HEK293T (cell line): ENCODE measurements around the gene SLC51A.
"Not testable (repeated sequence)": the region's sequence is repeated elsewhere in the genome, so short reads cannot be mapped to it uniquely, and the experiment has no call there.

Experiments
- CTCF ChIA-PET: fragments of 350-600 bp; formaldehyde crosslinking; extraction: SDS; loops from one replicate; lab custom pipeline; 2021; ENCODE audit warnings: antibody characterized with exemption, inconsistent platforms; lab: Yijun Ruan, JAX
- POLR2A ChIA-PET: fragments of 350-600 bp; formaldehyde crosslinking; extraction: SDS; loops from one replicate; lab custom pipeline; 2020; ENCODE audit warnings: antibody characterized with exemption, inconsistent platforms; lab: Yijun Ruan, JAX
- DNase-seq: peaks from one replicate; pipeline ENCODE4 v3.0.0; 2012; ENCODE audit warnings: mixed read lengths; ENCODE audit errors: extremely low spot score
- ARNT ChIP-seq: fragments of 450-650 bp; IDR thresholded peaks from 2 replicates; pipeline ENCODE4 v1.6.1; 2017; ENCODE audit warnings: mild to moderate bottlenecking
- BHLHE40 ChIP-seq: fragments of 450-650 bp; IDR thresholded peaks from 2 replicates; pipeline ENCODE4 v1.6.1; 2016; ENCODE audit warnings: mild to moderate bottlenecking, moderate library complexity, borderline replicate concordance
- CTBP1 ChIP-seq: fragments of 450-650 bp; IDR thresholded peaks from 2 replicates; pipeline ENCODE4 v1.6.1; 2016; ENCODE audit warnings: borderline replicate concordance
- ELF4 ChIP-seq: fragments of 450-650 bp; IDR thresholded peaks from 2 replicates; pipeline ENCODE4 v1.6.1; 2017; ENCODE audit warnings: antibody characterized with exemption
- FOXA1 ChIP-seq: fragments of 450-650 bp; IDR thresholded peaks from 2 replicates; pipeline ENCODE4 v1.6.1; 2016; ENCODE audit warnings: mild to moderate bottlenecking
- FOXK2 ChIP-seq: fragments of 450-650 bp; IDR thresholded peaks from 2 replicates; pipeline ENCODE4 v1.6.1; 2016; ENCODE audit warnings: mild to moderate bottlenecking
- FOXM1 ChIP-seq: fragments of 450-650 bp; IDR thresholded peaks from 2 replicates; pipeline ENCODE4 v1.6.1; 2017; ENCODE audit warnings: mild to moderate bottlenecking, borderline replicate concordance
- HDGF ChIP-seq: fragments of 450-650 bp; IDR thresholded peaks from 2 replicates; pipeline ENCODE4 v1.6.1; 2017; ENCODE audit warnings: antibody characterized with exemption, borderline replicate concordance
- L3MBTL2 ChIP-seq: fragments of 450-650 bp; conservative IDR thresholded peaks from 2 replicates; pipeline ENCODE4 v1.6.1; 2016; ENCODE audit warnings: mild to moderate bottlenecking
- LEF1 ChIP-seq: fragments of 450-650 bp; IDR thresholded peaks from 2 replicates; pipeline ENCODE4 v1.6.1; 2017; ENCODE audit warnings: mild to moderate bottlenecking, borderline replicate concordance
- NFRKB ChIP-seq: fragments of 450-650 bp; IDR thresholded peaks from 2 replicates; pipeline ENCODE4 v1.6.1; 2016; ENCODE audit warnings: mild to moderate bottlenecking, moderate library complexity
- SP1 ChIP-seq: fragments of 450-650 bp; IDR thresholded peaks from 2 replicates; pipeline ENCODE4 v1.6.1; 2017
- SUZ12 ChIP-seq: fragments of 450-650 bp; IDR thresholded peaks from 2 replicates; pipeline ENCODE4 v1.6.1; 2016; ENCODE audit warnings: mild to moderate bottlenecking
- TARDBP ChIP-seq: fragments of 450-650 bp; IDR thresholded peaks from 2 replicates; pipeline ENCODE4 v1.6.1; 2016
- ZNF384 ChIP-seq: fragments of 450-650 bp; IDR thresholded peaks from 2 replicates; pipeline ENCODE4 v1.6.1; 2016
- TF ChIP-seq, protein P1 (sequence below): fragments of 450-650 bp; IDR thresholded peaks from 2 replicates; pipeline ENCODE4 v1.6.1; 2016

SLC51A gene

DNA sequence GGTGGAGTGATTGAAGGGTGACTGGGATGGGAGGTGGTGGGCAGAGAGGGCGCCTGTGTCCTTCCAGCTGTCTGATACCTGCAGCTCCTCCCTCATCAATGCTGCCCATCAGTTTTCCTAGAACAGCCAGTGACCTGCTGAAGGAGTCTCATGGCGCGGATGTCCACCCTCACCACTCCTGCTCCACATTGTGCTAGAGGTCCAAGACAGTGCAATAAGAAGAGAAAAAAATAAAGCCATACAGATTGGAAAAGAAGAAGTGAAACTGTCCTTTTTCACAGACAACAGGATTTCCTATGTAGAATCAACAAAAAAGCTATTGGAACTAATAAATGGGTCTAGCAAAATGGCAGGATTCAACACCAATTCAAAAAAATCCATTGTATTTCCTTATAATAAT lies 12.5 kb upstream of the SLC51A start:
- ChIA-PET CTCF (no interaction called here), POLR2A (no interaction called here)
- no peak for DNase-seq
- TF ChIP-seq CTBP1 (no peak), LEF1 (no peak), FOXM1 (no peak), SP1 (no peak), ARNT (no peak), FOXA1 (no peak), SUZ12 (no peak), NFRKB (no peak), BHLHE40 (no peak), TARDBP (no peak), ZNF384 (no peak), ELF4 (no peak), L3MBTL2 (no peak), HDGF (no peak), FOXK2 (no peak)
- TF ChIP-seq, protein P1, sequence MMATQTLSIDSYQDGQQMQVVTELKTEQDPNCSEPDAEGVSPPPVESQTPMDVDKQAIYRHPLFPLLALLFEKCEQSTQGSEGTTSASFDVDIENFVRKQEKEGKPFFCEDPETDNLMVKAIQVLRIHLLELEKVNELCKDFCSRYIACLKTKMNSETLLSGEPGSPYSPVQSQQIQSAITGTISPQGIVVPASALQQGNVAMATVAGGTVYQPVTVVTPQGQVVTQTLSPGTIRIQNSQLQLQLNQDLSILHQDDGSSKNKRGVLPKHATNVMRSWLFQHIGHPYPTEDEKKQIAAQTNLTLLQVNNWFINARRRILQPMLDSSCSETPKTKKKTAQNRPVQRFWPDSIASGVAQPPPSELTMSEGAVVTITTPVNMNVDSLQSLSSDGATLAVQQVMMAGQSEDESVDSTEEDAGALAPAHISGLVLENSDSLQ, result no peak

DNA sequence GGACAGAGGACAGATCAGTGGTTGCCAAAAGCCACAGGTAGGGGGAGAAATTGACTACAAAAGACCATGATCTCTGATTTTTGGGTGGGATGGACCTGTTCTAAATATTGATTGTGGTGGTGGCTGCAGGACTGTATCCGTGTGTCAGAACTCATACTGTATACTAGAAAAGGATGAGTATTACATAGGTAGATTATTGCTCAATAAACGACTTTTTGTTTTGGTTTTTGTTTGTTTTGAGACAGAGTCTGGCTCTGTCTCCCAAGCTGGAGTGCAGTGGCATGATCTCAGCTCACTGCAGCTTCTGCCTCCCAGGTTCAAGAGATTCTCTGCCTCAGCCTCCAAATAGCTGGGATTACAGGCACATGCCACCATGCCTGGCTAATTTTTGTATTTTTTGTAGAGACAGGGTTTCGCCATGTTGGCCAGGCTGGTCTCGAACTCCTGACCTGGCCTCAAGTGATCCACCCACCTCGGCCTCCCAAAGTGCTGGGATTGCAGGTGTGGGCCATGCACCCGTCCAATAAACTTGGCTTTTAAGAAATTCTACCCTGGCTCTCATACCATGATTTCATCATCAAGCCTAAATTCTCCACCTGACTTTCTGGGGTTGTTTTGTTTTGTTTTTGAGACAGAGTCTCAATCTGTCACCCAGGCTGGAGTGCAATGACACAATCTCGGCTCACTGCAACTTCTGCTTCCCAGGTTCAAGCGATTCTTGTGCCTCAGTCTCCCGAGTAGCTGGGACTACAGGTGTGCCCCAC lies 10.7 kb upstream of the SLC51A start:
- CTCF ChIA-PET, result interaction anchor here (0.6 kb wide), 1 partner anchor 996 kb away, joined by 3 read pairs; no protein-coding TSS in a partner anchor
- POLR2A ChIA-PET, DNase-seq: not testable (repeated sequence)

DNA sequence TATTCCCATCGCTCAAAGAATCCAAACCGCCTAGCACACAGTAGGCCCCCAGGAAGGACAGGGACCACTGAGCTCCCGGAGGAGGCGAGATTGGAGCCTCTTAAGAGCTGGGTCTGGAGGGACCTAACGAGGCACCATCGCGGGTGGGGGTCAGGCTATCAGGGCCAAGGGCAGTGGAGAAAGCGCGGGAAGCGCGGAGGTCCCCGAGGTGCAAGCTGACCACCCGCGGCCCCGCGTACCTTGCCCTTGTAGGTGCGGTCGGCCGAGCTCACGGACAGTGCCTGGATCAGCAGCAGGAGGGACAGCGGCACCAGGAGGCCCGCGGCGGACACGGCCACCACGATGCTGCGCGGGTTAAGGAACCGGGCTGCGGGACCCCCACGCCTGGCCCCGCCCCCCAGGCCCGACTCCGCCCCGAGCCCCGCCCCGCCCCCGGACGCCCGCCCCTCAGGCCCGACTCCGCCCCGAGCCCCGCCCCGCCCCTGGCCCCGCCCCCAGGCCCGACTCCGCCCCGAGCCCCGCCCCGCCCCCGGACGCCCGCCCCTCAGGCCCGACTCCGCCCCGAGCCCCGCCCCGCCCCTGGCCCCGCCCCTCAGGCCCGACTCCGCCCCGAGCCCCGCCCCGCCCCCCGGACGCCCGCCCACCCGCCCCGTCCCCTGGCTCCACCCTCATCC lies 9.0 kb upstream of the SLC51A start:
- POLR2A ChIA-PET, result no interaction called here
- CTCF ChIA-PET, result interaction anchor here (0.8 kb wide), 1 partner anchor 10 kb away, joined by 5 read pairs; no protein-coding TSS in a partner anchor
- no peak for DNase-seq
- TF ChIP-seq ZNF384, result no peak
- no peak for TF ChIP-seq BHLHE40
- TF ChIP-seq HDGF, result no peak
- no peak for TF ChIP-seq TARDBP
- no peak for TF ChIP-seq FOXA1
- no peak for TF ChIP-seq NFRKB
- no peak for TF ChIP-seq LEF1
- TF ChIP-seq CTBP1, result no peak
- TF ChIP-seq FOXK2, result no peak
- no peak for TF ChIP-seq FOXM1

- DNase-seq, result no peak
- ChIA-PET POLR2A (no interaction called here), CTCF (no interaction called here)
- no peak for TF ChIP-seq FOXA1
- no peak for TF ChIP-seq FOXM1
- TF ChIP-seq SUZ12, result no peak
- TF ChIP-seq BHLHE40, result no peak
- no peak for TF ChIP-seq HDGF
- TF ChIP-seq LEF1, result no peak
These were observed 8.3 kb upstream of the SLC51A start for GRCh38 chr3:196207833-196208607.

GRCh38 chr3:196208942-196209695 lies 7.2 kb upstream of the SLC51A start:
- CTCF ChIA-PET, result no interaction called here
- no peak for TF ChIP-seq HDGF
- TF ChIP-seq BHLHE40, result no peak
- no peak for TF ChIP-seq L3MBTL2
- no peak for TF ChIP-seq NFRKB
- TF ChIP-seq FOXA1, result no peak
- no peak for TF ChIP-seq SP1
- TF ChIP-seq FOXM1, result no peak
- TF ChIP-seq FOXK2, result no peak
- TF ChIP-seq ARNT, result no peak
- TF ChIP-seq SUZ12, result no peak
- TF ChIP-seq CTBP1, result no peak
- POLR2A ChIA-PET, result no interaction called here
- DNase-seq, result no peak

- POLR2A ChIA-PET, DNase-seq, CTCF ChIA-PET: not testable (repeated sequence)
These were observed 6.2 kb upstream of the SLC51A start for GRCh38 chr3:196209944-196210672.
